ENCODE data around the gene ALDH3B2.
"Not testable (repeated sequence)": the region's sequence is repeated elsewhere in the genome, so short reads cannot be mapped to it uniquely, and the experiment has no call there.

ALDH3B2 gene

DNA sequence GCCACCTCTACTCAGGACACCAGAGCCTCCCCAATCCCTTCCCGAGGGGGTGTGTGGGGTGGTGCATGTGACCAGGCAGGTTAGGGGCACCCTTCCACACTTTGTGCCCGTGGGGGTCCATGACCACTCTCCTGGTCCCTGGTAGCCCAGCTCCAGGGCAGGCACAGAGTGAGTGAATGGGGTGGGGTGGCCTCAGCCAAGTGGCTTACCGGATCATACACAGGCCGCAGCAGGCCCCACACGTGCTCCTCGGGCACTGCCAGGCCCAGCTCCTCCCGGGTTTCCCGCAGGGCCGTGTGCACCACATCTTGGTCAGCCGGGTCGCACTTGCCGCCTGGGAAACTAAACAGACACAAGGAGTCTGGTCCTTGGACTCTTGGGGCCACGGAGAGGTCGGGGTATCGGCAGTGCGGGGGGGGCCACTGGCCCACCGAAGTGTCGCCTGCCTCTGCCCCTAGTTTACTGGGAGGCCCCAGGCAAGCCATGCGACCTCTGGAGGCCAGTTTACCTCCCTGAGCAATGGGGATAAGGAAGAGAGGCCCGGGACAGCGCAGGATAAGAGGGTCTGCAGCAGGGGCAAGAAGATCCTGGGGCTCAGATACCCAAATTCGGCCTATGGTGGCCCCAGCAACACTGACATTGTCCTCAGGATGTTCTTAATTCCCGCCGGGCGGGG, 45.6 kb downstream of the ALDH3B2 start:
- no peak for DNase-seq

DNA sequence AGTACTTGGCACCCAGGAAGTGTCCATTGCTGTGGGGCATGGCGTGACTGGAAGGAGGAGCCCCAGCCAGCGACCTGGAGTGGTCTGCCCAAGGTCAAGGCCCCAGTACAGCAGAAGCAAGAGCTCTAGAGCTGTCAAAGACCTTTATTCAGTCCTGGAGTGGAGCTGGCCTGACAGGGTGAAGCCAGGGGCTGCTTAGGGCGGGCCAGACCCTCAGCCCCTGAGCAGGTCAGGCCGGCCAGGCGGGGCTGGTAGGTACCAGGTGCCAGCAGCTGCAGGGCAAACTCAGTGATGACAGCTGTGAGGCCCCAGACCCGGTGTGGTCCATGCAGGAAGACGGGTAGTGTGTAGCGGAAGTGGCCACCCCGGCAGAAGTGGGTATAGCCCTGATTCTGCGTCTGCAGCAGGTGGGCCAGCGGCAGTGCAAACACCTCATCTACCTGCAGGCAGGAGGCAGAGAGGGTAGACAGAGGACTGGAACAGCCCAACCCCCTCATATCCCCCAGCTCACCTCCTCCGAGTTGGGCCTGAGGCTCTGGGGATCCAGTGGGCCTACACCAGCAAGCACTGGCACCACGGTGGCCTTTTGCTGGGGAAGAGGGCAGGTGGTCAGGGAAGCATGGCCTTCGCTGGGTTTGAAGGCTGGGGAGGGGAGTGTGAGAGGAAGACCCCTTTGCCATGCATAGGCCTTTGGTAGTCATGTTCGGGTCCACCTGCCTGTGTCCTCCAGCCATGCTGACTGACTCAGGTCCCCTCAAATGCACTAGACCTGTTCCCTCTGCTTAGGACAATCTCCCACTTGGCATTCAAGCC, 46.4 kb downstream of the ALDH3B2 start:
- DNase-seq = no peak

DNA sequence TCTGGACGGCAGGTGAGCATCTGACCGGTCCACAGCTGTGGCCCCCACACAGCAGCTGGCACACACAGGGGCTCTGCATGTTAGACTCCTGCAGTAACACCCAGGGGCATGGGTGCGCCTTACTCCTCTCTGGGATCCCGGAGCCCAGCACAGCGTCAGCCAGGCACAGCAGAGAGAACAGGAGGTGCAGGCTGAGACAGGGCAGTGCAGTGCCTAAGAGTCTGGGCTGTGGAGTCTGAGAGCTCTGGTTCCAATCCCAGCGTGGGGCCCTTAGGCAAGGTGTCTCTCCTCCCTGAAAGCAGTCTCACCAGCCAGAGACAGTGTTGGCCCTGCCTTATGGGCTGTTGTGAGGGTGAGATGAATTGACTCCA, 47.0 kb downstream of the ALDH3B2 start:
- no peak for DNase-seq

DNA sequence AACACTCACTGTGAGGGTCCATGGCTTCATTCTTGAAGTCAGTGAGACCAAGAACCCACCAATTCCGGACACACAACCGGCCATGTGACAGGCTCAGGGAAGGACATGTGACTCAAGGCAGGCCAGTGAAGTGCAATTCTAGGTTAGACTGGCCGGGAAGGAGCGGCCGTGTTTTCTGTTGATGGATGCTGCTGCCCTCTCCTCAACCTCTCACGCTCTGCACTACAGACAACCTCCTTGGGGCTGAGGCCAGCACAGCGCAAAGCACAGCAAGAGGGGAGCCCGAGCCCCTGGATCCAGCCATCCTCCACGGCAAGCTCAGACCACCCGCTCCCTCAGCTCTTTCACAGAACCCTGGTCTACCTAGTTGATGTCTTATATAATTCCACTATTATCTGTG, 47.5 kb downstream of the ALDH3B2 start:
- no peak for DNase-seq

DNA sequence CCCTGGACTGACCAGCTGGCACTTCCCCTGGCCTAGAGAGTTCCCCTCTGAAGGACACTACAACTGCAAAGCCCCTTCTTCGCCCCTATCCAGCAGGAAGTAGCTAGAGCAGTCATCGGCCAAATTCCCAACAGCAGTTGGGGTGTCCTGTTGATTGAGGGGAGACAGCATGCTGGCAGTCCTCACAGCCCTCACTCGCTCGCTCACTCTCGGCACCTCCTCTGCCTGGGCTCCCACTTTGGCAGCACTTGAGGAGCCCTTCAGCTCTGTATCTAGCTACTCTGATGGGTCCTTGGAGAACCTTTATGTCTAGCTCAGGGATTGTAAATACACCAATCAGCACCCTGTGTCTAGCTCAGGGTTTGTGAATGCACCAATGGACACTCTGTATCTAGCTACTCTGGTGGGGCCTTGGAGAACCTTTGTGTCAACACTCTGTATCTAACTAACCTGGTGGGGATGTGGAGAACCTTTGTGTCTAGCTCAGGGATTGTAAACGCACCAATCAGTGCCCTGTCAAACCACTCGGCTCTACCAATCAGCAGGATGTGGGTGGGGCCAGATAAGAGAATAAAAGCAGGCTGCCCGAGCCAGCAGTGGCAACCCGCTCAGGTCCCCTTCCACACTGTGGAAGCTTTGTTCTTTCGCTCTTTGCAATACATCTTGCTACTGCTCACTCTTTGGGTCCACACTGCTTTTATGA, 48.1 kb downstream of the ALDH3B2 start:
- DNase-seq = not testable (repeated sequence)

DNA sequence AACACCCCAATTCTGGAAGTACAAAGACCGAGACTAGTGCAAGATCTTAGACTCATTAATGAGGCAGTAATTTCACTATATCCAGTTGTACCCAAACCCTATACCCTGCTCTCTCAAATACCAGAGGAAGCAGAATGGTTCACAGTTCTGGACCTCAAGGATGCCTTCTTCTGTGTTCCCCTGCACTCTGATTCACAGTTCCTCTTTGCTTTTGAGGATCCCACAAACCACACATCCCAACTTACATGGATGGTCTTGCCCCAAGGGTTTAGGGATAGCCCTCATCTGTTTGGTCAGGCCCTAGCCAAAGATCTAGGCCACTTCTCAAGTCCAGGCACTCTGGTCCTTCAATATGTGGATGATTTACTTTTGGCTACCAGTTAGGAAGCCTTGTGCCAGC, 50.6 kb downstream of the ALDH3B2 start:
- DNase-seq = not testable (repeated sequence)

DNA sequence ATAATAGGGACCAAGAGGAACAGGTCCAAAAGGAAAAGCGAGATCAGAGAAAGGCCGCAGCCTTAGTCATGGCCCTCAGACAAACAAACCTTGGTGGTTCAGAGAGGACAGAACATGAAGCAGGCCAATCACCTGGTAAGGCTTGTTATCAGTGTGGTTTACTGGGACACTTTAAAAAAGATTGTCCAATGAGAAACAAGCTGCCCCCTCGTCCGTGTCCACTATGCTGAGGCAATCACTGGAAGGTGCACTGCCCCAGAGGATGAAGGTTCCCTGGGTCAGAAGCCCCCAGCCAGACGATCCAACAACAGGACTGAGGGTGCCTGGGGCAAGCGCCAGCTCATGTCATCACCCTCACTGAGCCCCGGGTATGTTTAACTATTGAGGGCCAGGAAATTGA, 51.5 kb downstream of the ALDH3B2 start:
- not testable (repeated sequence) for DNase-seq

DNA sequence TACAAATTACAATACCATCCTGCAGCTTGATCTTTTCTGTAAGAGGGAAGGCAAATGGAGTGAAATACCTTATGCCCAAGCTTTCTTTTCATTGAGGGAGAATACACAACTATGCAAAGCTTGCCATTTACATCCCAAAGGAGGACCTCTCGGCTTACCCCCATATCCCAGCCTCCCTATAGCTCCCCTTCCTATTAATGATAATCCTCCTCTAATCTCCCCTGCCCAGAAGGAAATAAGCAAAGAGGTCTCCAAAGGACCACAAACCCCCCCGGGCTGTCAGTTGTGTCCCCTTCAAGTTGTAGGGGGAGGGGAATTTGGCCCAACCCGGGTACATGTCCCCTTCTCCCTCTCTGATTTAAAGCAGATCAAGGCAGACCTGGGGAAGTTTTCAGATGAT, 52.5 kb downstream of the ALDH3B2 start:
- DNase-seq = not testable (repeated sequence)

DNA sequence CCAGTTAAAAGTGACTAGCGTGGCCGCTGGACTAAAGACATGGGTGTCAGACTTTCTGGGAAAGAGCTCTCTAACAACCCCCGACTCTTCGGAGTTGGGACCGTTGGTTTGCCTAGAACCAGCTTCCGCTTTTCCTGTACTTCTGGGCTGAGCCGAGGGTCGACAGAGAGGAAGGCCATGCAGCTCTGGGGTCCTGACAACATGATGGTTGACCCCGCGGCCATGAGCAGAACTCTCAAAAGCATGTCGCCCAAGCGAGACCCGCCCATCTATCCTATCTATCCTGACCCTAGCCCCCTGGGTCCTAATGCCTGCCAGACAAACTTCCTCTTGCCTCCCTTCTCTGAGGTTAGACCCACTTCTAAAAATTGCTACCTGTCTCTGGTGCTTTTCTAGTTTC, 53.8 kb downstream of the ALDH3B2 start:
- DNase-seq = not testable (repeated sequence)

DNA sequence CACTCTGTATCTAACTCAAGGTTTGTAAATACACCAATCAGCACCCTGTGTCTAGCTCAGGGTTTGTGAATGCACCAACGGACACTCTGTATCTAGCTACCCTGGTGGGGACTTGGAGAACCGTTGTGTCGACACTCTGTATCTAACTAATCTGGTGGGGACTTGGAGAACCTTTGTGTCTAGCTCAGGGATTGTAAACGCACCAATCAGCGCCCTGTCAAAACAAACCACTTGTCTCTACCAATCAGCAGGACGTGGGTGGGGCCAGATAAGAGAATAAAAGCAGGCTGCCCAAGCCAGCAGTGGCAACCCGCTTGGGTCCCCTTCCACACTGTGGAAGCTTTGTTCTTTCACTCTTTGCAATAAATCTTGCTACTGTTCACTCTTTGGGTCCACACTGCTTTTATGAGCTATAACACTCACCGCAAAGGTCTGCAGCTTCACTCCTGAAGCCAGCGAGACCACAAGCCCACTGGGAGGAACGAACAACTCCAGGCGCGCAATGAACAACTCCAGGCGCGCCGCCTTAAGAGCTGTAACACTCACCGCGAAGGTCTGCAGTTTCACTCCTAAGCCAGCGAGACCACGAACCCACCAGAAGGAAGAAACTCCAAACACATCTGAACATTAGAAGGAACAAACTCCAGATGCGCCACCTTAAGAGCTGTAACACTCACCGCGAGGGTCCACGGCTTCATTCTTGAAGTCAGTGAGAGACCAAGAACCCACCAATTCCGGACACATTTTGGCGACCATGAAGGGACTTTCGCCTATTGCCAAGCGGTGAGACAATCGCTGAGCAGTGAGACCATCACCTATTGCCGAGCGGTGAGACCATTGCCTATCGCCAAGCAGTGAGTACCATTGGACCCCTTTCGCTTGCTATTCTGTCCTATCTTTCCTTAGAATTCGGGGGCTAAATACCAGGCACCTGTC, 54.5 kb downstream of the ALDH3B2 start:
- not testable (repeated sequence) for DNase-seq

DNA sequence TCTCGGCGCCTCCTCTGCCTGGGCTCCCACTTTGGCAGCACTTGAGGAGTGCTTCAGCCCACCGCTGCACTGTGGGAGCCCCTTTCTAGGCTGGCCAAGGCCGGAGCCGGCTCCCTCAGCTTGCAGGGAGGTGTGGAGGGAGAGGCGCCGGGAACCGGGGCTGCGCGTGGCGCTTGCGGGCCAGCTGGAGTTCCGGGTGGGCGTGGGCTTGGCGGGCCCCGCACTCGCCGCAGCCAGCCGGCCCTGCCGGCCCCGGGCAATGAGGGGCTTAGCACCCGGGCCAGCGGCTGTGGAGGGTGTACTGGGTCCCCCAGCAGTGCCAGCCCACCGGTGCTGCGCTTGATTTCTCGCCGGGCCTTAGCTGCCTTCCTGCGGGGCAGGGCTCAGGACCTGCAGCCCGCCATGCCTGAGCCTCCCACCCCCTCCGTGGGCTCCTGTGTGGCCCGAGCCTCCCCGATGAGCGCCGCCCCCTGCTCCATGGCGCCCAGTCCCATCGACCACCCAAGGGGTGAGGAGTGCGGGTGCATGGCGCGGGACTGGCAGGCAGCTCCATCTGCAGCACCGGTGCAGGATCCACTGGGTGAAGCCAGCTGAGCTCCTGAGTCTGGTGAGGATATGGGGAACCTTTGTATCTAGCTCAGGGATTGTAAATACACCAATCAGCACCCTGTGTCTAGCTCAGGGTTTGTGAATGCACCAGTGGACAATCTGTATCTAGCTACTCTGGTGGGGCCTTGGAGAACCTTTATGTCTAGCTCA, 55.3 kb downstream of the ALDH3B2 start:
- DNase-seq = not testable (repeated sequence)

DNA sequence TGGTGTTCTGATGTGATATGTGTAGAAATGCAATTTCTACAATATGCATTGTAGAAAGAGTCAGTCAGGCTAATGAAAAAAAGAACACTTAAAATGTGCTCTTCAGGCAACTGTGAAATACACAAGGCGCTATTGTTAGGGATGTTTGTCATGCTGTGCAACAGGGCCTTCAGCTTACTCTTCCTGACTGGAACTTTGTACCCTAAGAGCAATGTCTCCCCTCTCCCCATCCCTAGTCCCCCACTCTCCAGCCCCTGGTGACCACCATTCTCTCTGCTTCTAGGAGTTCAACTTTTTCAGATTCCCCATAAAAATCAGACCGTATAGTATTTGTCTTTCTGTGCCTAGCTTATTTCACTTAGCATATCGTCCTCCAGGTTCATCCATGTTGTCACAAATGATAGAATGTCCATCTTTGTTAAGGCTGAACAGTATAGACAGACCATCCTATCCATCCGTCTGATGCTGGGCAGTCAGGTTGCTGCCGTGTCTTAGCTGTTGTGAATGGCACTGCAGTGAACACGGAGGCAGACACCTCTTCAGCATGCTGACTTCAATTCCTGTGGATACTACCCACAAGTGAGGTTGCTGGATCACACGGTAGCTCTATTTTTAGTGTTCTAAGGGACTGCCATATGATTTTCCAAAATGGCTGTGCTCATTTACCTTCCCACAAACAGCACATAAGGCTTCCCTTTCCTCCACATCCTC, 57.0 kb downstream of the ALDH3B2 start:
- no peak for DNase-seq

DNA sequence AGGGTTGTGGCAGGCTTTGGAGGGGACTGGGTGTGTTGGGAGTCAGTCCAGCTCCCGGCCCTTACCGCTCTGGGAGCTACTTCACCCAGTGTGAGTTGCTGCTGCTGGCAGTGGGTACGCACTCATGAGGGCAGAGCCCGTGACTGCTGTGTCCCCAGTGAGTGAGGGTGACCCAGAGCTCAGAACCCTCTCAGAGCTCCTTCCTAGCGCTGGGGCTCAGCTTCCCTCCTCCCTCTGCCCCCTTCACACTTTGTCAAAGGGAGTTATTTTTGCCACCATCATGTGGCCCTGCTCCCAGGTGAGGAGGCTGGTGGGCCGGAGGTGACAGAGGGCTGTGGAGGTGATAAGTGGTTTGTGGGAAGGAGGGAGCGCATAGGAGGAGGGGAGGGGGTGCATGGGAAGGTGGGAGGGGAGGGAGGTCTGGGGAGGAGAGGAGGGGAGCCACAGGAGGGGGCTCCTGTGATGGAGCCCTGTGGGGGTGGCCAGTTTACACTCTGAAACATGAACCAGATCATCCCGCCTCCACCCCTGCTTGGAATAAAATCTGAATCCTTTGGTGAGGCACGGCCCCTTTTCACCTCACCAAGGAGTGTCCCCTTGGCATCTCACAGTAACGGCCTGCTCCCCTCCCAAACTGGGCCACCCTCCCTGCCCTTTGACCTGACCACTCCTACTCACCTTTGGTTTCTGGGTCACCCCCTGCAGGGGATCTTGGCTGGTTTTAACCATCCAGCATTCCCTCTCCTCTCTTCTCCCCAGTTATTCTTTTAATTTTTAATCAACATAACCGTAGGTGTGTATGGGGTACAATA, 57.8 kb downstream of the ALDH3B2 start:
- DNase-seq = no peak

DNA sequence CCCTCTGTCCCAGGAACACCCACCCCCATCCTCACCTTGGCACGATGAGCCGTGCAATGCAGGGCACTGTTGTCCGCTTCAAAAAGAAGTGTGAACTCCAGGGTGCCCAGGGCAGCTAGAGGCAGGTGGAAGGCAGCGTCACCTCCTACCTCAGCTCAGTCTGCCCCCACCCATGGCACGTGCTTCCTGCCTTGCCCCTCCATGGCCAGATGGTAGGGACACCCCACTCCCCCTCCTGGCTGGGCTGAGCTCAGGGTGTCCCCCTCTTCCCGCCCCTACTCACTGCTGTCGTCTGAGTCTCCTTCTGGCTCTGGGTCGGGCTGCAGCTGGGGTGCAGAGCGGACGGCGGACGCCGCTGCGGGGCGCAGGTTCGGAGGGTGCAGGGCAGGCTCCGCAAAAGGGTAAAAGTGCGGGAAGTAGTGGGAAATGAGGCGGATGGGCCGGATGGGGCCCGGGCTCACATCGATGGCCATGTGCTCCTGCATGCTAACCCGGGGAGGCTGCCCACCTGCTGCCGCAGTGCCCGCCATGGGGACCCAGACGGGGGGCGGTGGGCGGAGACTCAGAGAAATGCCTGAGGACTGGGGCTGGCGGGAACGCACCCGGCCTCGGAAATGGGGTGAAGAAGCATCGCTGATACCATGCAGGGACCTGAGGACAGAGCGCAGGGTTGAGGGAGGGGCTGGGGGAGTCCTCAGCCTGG, 58.5 kb downstream of the ALDH3B2 start:
- no peak for DNase-seq

DNA sequence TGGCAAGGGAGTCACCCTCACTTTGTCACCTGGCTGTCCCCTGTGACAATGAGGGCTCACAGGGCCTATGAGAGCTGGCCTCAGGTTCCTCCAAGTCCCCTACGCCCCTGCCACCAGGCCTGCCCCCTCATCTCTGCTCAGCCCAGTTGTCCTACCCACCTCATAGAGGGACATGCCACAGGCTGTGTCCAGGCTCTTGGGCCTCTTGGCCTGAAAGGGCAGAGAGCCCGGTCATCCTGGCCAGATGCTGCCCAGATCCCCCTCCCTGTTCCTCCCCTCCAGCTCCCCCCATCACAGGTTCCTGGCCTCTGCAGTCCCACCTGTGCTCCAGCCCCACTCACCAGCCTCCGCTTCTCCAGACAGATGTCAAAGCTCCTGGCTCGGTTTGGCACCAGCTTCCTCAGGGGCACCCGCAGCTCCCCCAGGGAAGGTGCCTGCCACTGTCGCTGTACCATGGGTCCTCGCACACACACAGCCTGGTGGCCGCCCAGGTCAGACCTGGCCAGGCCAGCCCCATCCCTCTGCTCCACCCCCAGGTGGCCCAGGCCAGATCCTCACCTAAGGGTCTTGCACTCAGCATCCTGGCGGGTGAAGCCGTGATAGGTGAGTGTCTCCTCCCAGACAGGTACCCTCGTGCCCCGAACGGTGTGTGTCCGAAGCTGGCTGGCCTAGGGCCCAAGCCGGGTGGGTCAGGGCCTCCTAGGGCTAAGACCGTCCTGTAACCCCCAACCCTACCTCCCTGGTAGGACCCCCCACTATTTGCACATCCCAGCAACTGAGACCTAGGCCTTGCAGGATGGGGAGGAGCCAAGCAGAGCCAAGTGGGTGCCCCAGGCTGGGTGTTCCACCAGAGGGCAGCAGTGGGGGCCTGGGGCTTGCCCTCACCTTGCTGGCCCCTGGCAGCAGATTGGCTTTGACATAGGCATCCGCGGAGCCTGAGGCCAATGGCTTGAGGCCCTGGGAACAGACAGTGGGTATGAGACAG, 59.4 kb downstream of the ALDH3B2 start:
- no peak for DNase-seq

DNA sequence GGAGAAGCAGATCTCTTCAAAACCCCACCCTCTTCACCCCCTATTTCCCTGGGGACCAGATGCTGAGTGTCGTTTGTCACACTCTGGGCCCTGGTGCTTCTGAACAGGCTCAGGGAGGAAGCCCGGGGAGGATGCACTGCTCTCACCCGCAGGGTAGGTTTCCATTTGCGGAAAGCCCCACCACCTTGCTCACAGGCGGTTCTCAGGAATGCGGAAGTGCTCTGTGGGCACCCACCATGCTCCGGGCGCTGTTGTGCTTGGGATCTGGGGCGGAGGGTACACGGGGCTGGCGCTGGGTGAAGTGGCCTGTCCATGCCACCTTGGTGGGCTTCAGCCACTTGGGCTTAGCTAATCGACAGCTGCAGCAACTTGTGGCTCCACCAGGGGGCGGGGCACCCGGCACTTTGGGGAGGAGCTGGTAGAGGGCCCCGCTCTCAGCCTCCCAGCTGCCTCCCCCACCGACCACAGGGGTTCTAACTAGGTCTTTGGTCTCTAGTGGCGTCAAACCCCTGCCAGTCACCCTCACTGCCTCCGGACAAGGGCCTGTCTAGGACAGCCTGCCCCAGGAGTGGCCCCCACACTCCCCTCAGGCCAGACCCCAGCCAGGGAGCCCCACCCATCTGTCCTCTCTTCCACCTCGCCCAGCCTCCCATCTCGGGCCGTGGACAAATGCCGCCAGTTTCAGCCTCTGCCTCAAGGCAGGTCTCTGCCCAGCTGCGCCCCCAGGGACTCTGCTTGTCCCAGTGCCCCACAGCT, 60.3 kb downstream of the ALDH3B2 start:
- DNase-seq = peak; percentile 76

DNA sequence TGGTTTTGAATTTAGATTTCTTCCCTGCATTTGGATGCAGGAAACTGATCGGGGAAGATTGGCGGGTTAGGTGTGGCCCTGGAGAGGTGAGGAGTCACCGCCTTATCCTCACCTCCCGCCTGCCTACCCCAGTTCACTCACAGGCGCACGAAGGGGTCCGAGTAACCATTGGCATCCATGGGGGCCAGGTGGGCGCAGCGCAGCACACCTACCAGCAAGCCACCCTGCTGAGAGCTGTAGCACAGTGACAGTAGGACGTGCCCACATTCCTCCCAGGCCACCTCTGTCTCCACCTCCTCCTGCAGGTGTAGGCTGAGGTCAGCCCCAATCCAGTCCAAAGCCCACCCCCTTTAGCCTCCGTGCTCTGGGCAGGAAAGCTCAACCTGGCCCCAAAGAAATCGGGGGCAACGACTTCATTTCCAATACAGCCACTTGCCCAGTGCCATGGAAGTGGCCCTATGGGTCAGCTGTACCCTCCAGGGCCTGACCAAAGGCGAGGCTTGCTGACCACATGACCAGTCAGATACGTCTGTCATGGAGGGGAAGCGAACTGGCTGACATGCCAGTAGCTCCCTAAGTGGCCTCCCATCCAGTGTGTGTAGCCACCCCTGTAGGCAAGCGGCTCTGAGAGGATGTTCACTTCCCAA, 61.0 kb downstream of the ALDH3B2 start:
- DNase-seq = no peak

All from effector CD4-positive, alpha-beta T cell (primary cell).